Adrenal gland (tissue), 12 donors: Measurements from ENCODE around the gene HHLA2. TPM values are rescaled to one million over a fixed set of nuclear protein-coding genes. Genes with fewer than 3 reads are reported as not detected.

Experiments used
- DNase-seq, 7 donors: peaks; one replicate each; pipeline ENCODE4 v3.0.0-alpha.2; 2019 to 2020
- H3K27ac ChIP-seq, 5 donors: fragments of 200-600 bp; sonication (generic) in 4 of 5; 1 replicate in 3 of 5; 2 replicates in 2 of 5; pipeline versions ENCODE4 v1.5.1 to v1.8.0; 2016 to 2020; ENCODE audit warnings: mild to moderate bottlenecking in 1 of 5
- H3K27me3 ChIP-seq: fragments of 200-600 bp; 2 replicates; pipeline ENCODE4 v1.8.0; 2021
- H3K36me3 ChIP-seq, 2 donors: fragments of 200-600 bp; replicated peaks in 1 of 2; 1 replicate in 1 of 2; 2 replicates in 1 of 2; pipeline versions ENCODE4 v1.5.1 to v1.8.0; 2018 to 2022
- H3K4me1 ChIP-seq, 2 donors: fragments of 200-600 bp; replicated peaks in 1 of 2; 1 replicate in 1 of 2; 2 replicates in 1 of 2; pipeline versions ENCODE4 v1.5.1 to v1.8.0; 2018 to 2021
- H3K4me3 ChIP-seq, 4 donors: fragments of 200-600 bp; sonication (generic) in 3 of 4; one replicate each; pipeline ENCODE4 v1.5.1; 2016 to 2018
- H3K9me3 ChIP-seq, 3 donors: fragments of 200-600 bp; sonication (generic) in 1 of 3; replicated peaks in 1 of 3; 1 replicate in 2 of 3; 2 replicates in 1 of 3; pipeline versions ENCODE4 v1.5.1 to v1.8.0; 2016 to 2021
- POLR2A ChIP-seq, 2 donors: fragments of 450-650 bp; IDR thresholded peaks; one replicate each; pipeline ENCODE4 v1.6.1; 2017; ENCODE audit warnings: antibody characterized with exemption in 2 of 2, mild to moderate bottlenecking in 2 of 2, moderate library complexity in 1 of 2
- WGBS, 4 donors: extraction: QIAGEN DNeasy Blood & Tissue Kit in 2 of 4; methylation state at CpG; one replicate each; pipeline versions ENCODE4 v1.1.5 to v1.1.7; 2013 to 2017; 5-methylcytosine and 5-hydroxymethylcytosine counted together
- intact Hi-C, 2 donors: fragments of 100-400 bp; cut with DNase I; formaldehyde crosslinking; loops; one replicate each; pipeline versions ENCODE4 v1.14.1 to v1.15.0; 2022 to 2023
- polyA plus RNA-seq, 3 donors: library from polyadenylated mRNA; stranded (reverse); fragments of 200-250 nt in 2 of 3; fragments of 350-450 nt in 1 of 3; fragmentation: Illumina TruSeq in 1 of 3; extraction: RNeasy Lipid Tissue Mini Kit (QIAGEN cat#74804) in 1 of 3; gene quantifications; one replicate each; pipeline ENCODE4 v1.2.3, GENCODE V29; 2013 to 2014
- total RNA-seq, 9 donors: library from RNA; depleted of rRNA in 4 of 9; stranded (reverse); fragments of >200 nt in 4 of 9; fragments of 120-200 nt in 1 of 9; fragmentation: NEBNext Ultra II Directional in 1 of 9; extraction: Animal tissue kit (Norgen Biotek cat#: 25700) in 1 of 9; gene quantifications; one replicate each; pipeline versions ENCODE4 v1.1.0 to v1.2.4, GENCODE V29; 2013 to 2023
- TF ChIP-seq, protein P1 (sequence below), 6 experiments: fragments of 450-650 bp in 4 of 6; fragments of 200-600 bp in 2 of 6; sonication (generic) in 1 of 6; IDR thresholded peaks; 1 replicate in 5 of 6; 2 replicates in 1 of 6; pipeline versions ENCODE4 v1.5.1 to v1.8.0; 2016 to 2021; ENCODE audit warnings: antibody characterized with exemption in 6 of 6, mild to moderate bottlenecking in 2 of 6, moderate library complexity in 1 of 6
- donor health status: healthy with polysubstance abuse.
- donor health status: Bipolar disorder and iron deficiency.
- donor health status: DM: yes; HTN: yes; CAD: no.
- donor health status: DM: no; HTN: no; CAD: no.
- donor health status: DM: no; HTN: no; CAD: no.
- donor health status: DM: yes; HTN: yes; CAD: no.

The HHLA2 gene
- total and polyA plus RNA-seq, 12 donors: 0.03 to 0.06 TPM; not detected in 10

DNA sequence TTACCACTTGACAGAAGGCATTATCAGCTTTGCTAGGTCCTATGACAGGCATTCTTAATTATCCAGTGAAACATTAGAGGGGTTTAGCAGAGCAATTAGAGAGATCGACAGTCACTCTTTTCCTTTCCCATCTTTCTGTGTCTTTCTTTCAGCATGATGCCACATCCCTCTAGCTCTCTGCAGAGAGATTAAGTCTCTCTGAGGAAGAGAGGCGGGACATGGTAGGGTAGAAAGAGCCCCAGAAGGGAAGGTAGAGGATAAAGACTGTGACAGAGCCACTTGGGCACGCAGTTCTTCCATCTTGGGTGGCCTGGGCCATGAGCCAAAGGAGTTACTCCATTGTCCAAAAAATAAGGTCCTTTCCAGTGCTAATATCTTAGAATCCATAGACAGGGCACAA is 55.8 kb downstream of the HHLA2 start:
- intact Hi-C loops: no loop called here
- Histone ChIP-seq H3K27ac (no peak overlapping the region), H3K27me3 (no peaks in the 10 kb centered on the region), H3K36me3 (no peaks in the 10 kb centered on the region), H3K9me3 (no peaks in the 10 kb centered on the region), H3K4me1 (no peaks in the 10 kb centered on the region), H3K4me3 (no peak overlapping the region)
- TF ChIP-seq, protein P1, sequence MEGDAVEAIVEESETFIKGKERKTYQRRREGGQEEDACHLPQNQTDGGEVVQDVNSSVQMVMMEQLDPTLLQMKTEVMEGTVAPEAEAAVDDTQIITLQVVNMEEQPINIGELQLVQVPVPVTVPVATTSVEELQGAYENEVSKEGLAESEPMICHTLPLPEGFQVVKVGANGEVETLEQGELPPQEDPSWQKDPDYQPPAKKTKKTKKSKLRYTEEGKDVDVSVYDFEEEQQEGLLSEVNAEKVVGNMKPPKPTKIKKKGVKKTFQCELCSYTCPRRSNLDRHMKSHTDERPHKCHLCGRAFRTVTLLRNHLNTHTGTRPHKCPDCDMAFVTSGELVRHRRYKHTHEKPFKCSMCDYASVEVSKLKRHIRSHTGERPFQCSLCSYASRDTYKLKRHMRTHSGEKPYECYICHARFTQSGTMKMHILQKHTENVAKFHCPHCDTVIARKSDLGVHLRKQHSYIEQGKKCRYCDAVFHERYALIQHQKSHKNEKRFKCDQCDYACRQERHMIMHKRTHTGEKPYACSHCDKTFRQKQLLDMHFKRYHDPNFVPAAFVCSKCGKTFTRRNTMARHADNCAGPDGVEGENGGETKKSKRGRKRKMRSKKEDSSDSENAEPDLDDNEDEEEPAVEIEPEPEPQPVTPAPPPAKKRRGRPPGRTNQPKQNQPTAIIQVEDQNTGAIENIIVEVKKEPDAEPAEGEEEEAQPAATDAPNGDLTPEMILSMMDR (IDR thresholded peaks at IDR 0.05): no peak
- TF ChIP-seq POLR2A (IDR thresholded peaks at IDR 0.05): no peak
- 58 to 73% (median 66%) methylated on average over 3 of the region's 3 CpGs for WGBS, 4 donors
- DNase-seq: no peak

DNA sequence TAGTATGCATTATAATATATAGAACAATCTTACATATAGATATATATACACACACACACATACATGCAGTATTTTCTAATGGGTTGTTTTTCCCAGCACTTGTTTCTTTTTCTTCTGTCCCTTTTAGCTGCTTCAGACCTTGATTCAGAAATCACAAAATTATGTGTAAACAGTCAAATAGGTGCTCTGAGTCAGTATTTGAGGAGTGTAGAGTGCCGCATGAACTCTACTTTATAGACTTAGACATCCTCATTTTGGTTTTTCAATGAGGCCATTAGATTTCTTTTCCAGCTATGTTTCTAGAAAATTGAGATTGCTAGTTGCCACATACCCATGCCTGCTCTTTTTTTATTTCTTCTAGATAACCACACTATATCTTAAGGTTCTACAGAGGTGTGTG is 58.2 kb downstream of the HHLA2 start:
- Histone ChIP-seq H3K36me3 (no peaks in the 10 kb centered on the region), H3K27ac (no peak overlapping the region), H3K27me3 (no peaks in the 10 kb centered on the region), H3K4me1 (no peaks in the 10 kb centered on the region), H3K4me3 (no peak overlapping the region), H3K9me3 (no peaks in the 10 kb centered on the region)
- TF ChIP-seq, protein P1 (IDR thresholded peaks at IDR 0.05): no peak
- no peak for TF ChIP-seq POLR2A (IDR thresholded peaks at IDR 0.05)
- DNase-seq: no peak
- intact Hi-C loops: no loop called here
- 92 to 100% (median 98%) methylated on average over 1 of the region's 1 CpG for WGBS, 4 donors

DNA sequence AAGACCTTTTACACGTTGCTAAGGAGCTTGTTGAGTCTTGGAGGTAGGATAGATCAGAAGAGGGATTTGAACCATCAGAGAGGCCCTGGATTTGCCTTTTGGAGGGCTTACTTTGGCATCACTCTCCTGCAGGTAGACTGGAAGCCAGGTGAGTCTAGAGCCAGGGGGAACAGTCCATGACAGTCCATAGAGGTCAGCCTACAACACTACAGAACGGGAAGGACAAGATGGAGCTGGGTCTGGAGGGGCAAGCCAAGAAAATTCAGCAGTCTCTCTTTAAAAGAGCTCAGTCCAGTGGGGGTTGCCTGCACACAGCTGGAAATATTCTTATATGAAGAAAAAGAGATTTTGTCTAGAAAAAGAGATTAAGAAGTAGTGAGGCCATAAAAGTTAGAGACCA is 60.7 kb downstream of the HHLA2 start:
- 74 to 88% (median 82%) methylated on average over 2 of the region's 2 CpGs for WGBS, 4 donors
- Histone ChIP-seq H3K4me1 (no peaks in the 10 kb centered on the region), H3K36me3 (no peaks in the 10 kb centered on the region), H3K27ac (no peak overlapping the region), H3K4me3 (no peak overlapping the region), H3K9me3 (no peaks in the 10 kb centered on the region), H3K27me3 (no peaks in the 10 kb centered on the region)
- TF ChIP-seq, protein P1 (IDR thresholded peaks at IDR 0.05): no peak
- TF ChIP-seq POLR2A (IDR thresholded peaks at IDR 0.05): no peak
- DNase-seq: no peak
- intact Hi-C loops: no loop called here

DNA sequence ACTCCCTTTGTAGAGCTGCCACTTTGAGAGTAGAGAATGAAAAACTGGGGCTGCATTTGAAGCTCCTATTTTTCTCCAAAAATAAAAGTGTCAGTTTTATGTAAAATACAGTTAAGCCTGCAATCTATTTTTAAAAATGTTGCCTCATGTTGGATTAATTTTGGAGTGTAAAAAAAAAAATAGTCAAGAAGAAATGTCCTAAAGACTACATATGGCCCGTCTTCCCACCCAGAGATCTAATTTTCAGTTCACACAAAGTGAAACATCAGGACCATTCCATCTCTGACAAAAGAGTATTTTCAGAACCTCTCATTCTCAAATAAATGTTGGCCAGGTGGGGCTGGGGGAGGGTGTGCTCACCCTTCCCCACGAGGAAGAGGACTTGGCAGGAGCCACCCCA is 62.7 kb downstream of the HHLA2 start:
- Histone ChIP-seq H3K4me1 (no peaks in the 10 kb centered on the region), H3K27ac (no peak overlapping the region), H3K9me3 (no peaks in the 10 kb centered on the region), H3K36me3 (no peaks in the 10 kb centered on the region), H3K27me3 (no peaks in the 10 kb centered on the region), H3K4me3 (no peak overlapping the region)
- TF ChIP-seq POLR2A (IDR thresholded peaks at IDR 0.05): no peak
- intact Hi-C loops: no loop called here
- no peak for DNase-seq
- WGBS, 4 donors: 76 to 91% (median 83%) methylated on average over 2 of the region's 2 CpGs

DNA sequence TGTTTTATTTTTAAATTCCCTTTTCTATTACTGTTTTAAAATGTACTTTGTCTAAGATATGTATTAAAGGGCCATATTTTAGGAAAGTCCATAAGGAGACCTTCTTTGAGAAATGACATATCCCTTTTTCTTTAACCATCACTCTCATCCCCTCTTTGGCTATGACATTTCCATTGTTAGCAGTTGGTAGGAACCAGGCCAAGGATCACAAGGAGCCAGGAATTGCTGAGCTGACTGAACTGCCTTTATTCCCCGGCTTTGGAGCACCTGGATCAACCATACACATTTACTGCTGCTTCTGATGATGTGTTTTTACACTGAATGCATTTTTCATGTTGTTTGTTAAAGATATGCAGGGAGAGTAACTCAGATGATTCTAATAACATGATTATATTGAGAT is 79.7 kb downstream of the HHLA2 start:
- intact Hi-C loops: no loop called here
- Histone ChIP-seq H3K4me1 (no peaks in the 10 kb centered on the region), H3K36me3 (no peaks in the 10 kb centered on the region), H3K4me3 (no peak overlapping the region), H3K27ac (no peak overlapping the region), H3K27me3 (no peaks in the 10 kb centered on the region), H3K9me3 (no peaks in the 10 kb centered on the region)
- WGBS, 4 donors: 0 to 57% (median 7%) methylated on average over 1 of the region's 1 CpG; no CpG with 5 or more reads in 1 of the 4 donors
- TF ChIP-seq, protein P1 (IDR thresholded peaks at IDR 0.05): no peak
- no peak for TF ChIP-seq POLR2A (IDR thresholded peaks at IDR 0.05)
- DNase-seq: no peak
